GM10847 (cell line): Measurements from ENCODE around the gene NHLRC2.

Experiments used
- POLR2A ChIP-seq: IDR thresholded peaks from 2 replicates; pipeline ENCODE4 v1.6.1; 2011; ENCODE audit not compliant: insufficient read length; ENCODE audit errors: extremely low read depth

The NHLRC2 gene

DNA sequence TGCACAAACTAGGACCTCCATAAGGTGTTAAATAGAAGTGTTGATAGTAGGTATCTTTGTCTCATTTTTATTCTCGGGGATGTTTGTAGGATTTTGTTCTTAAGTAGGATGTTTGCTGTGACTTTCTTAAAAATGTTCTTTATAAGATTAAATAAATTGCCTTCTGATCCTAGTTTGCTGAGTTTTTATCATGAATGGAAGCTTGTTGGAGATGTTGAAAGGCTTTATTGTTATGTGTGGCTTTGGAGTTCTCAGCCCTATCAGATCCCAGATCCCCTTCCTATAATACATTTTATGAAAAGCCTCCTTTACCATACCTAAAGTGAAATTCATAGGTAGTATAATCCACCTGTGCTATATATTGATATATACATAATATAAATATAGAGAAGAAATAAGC is 40.1 kb downstream of the NHLRC2 start:
- no peak for TF ChIP-seq POLR2A

DNA sequence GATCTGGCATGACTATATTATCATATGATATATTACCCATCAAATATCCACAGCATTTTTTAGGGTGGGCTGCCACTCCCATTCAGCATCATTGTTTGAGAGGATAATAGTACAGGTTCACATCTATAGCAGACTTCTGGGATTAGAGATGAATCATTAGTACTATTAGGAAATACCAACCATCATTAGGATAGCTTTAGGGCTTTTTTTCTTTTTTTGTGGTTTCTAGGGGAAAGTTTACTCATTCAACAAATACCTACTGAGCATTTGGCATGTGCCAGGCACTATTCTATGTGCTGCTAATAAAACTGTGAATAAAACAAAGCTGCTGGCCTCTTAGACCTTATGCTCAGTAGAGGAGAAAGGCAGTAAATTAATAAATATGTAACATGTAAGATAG is 40.6 kb downstream of the NHLRC2 start:
- no peak for TF ChIP-seq POLR2A

DNA sequence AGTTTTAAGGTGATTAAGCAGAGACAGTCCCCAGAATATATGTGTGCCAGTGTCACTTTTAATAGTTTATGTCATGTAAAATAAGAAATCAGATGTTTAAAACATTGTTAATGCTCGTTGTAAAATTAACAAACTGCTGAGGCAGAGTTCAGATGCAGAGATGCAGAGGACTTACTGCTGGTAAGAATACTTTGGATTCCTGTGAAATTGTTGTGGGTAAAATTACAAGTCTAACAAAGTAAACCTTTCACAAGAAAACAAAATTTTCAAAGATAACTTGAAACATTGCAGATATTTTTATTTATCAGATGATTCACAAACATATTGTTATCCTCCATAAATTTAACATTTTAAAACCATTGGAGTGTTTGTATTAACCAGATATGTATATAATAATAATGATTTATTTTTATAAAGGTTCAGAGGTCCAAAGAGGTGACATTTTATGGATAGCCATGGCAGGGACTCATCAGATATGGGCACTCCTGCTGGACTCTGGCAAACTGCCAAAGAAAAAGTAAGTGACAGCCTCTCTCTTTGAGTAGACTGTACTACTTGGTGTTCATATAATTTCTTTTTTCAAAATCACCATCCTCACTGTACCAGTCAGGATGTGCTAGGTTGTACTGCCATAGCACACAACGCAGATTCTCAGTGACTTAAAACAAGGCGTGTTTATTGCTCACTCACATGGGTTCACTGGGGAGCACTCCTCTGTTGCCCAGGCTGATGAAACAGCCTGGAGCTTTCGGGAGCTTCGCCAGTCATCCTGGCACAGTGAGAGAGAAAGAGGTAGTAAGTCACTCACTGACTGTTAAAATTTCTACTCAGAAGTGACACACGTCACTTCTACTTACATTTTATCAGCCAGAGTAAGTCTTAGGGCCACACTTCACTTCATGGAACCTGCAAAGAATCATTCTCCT is 43.5 kb downstream of the NHLRC2 start:
- TF ChIP-seq POLR2A, result no peak

DNA sequence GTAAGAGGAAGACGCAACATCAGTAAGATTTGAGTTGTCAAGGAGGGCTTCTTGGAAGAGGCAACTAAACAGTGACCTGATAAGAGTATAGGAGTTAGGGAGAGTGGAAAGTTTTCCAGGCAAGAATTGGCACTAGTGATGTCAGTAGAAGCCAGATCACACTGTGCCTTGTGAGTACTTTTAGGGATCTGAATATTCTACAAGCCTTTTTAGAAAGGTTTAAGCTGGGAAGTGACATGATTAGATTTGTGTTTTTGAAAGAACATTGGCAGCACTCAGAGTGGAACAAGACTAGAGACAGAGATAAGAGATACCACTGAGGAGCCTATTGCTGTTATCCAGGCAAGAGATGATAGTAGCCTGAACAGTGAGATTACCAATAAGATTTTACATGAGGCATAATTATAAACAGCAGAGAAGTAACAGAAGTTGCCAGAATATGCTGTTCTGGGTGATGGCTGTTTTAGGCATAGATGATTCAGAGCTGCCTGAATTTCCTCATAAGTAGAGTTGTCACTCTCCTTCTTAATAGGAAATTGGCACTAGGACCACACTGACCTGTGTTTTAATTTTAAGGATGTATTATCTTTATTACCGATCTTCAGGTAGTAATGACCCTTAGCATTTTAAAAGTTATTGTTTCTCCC is 45.6 kb downstream of the NHLRC2 start:
- no peak for TF ChIP-seq POLR2A

DNA sequence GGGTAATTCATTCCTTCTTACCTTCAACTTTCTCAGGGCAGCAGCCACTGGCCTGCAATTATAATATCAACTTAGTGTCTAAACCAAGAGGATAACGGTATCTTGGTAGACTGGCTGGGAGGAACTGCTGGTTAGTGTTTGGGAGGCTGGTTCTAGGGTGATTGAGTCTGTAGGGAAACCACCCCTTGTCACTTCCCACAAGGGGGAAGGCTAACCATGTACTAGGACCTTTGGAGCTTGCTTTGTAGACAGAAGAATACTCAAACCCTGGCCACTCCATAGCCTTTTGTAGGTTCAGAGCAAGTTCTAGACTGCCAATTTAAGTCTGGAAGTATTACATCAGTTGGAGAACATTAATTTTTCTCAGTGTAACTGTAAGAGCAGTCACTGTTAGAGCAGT is 51.3 kb downstream of the NHLRC2 start:
- TF ChIP-seq POLR2A, result no peak

DNA sequence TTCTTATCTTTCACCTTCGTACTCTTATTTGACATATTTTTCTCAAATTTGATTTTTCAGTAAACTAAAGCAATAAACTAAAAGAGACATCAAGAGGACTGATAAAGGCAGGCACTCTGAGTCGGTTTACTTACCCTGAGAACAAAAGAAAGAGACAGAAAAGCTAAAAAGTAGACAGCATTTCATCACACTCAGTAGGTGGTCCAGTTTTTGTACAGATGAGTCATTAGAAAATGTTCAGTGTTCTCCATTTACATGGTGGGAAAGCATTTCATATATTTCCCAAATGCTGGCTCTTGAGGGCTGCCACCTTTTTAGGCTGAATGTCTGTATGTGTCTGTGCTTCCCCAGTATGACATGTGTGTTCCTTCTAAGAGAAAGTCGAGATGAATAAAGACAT is 52.7 kb downstream of the NHLRC2 start:
- no peak for TF ChIP-seq POLR2A

DNA sequence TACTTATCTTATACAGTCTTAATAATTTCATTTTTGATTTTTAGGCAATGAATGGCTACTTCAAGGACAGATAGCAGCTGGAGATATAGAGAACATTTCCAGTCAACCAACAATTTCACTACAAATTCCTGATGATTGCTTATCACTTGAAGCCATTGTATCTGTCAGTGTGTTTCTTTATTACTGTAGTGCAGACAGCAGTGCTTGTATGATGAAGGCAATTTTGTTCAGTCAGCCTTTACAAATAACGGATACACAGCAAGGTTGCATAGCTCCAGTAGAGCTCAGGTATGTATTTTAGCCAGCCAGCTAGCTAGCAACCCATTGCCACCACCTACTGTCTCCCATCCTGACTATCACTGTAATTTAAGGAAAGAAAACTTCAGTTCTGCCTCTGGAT is 53.8 kb downstream of the NHLRC2 start:
- TF ChIP-seq POLR2A, result no peak

DNA sequence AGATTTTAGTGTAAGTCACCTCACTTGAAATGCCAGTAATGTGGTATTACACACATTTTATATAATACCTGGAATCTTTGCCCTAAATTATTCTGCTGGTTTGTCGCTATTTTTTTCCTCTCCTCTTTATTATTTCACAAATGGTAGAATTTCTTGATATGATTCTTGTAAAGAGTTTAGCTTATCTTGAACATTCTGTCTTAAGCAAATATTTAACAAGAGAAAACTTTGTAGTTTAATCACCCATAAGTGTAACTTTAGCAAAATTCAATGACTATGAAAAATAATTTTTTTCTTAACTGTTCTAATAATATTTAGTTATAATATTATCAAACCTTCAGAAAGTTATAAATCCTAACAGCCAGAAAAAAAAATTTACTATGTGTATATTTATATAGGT is 56.7 kb downstream of the NHLRC2 start:
- TF ChIP-seq POLR2A, result no peak

DNA sequence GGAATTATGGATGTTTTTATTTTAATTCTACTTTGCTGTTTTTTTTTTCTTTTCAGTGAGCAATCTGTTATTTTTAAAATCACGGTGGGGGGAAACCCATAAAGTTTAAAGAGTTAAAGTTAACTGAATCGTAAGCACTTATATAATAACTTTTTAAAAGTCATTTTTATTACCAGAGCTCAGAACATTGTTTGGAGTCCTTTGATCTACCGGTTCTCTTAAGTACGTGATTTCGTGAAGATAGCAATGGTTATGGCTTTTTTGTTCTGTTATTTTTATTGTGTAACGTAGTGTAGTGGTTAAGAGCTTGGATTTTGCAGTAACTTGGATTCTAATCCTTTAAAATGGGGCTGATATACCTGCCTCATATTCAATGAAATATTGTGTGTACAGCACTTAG is 57.4 kb downstream of the NHLRC2 start:
- no peak for TF ChIP-seq POLR2A

DNA sequence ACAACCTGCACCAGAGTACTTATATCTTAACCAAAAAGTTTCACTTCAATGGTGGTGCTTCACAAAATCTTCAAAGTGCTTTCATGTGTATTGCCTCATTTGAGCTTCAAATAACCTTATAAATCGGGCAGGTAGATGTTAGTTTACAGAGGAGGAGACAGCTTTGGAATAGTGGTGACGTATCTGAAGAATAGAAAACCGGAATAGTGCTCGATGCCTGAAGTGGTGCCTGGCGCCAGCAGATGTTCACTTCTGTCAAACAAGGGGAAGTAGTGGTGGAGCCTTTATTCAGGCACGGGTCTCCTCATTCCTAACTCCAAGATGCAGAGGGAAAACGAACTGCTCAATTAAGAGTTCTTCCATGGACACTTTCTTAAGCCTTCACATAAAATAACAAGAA is 58.1 kb downstream of the NHLRC2 start:
- no peak for TF ChIP-seq POLR2A

DNA sequence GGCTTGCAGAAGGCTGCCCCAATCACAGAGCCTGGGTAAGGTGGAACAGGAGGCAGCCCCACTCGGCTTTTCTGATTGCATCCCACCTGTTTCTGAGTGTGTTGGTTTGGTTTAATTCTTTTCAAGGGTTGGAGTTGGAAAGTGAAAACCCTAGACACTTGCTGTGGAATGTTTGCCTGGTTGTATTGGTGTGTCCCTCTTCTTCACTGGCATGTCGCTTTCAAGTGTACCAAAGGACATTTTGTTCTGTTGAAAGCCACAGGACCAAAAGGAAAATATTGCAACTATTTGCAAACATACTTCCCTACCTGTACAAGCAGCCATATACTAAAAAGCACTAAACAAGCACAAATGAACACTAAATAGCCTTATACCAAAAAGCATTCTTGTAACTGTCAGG is 60.5 kb downstream of the NHLRC2 start:
- TF ChIP-seq POLR2A, result no peak

DNA sequence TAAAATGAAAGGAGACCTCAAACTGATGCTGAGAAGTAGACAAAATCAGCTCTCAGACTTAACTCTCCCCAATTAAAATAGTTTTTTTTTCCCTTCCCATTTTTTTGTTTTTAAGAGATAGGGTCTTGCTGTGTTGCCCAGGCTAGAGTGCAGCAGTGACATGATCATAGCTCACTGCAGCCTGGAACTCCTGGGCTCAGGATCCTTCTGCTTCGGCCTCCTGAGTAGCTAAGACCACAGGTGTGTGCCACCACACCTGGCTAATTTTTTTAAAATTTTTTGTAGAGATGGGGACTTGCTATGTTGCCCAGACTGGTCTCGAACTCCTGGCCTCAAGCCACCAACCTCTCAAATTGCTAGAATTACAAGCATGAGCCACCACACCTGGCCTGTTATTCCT is 61.1 kb downstream of the NHLRC2 start:
- TF ChIP-seq POLR2A, result no peak

DNA sequence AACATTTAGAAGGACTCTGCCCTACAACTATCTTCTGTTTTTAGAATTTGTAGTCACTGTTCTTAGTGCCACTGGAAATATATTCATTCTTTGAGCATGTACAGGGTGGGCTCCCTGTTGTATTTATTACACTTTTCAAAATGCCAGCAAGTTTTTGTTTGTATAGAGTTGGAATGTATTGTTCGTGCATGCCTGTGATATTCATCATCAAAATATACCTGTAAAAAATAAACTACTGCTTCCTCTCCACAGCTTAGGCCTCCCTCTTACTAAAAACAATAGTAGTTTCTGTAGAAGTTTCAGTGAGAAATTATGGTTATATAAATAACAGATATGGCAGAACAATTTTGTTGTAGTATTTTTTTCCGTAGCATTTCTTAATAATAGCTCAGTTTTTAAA is 61.6 kb downstream of the NHLRC2 start:
- no peak for TF ChIP-seq POLR2A

DNA sequence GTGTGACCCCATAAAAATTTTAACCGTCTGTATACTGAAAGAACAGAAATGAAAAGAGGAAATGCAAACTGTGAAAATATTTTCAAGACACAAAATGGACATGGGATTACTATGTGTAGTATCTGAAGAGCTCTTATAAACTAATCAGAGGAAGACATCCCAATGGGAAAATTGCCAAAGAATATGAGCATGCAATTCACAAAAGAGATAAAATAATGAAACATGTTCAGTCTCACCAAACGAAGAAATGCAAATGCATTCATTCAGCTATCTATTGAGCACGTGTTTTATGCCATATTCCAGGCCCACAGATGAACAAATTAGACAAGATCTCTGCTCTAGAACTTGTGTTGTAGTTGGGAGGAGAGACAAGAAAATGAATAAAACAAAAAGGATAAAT is 63.2 kb downstream of the NHLRC2 start:
- no peak for TF ChIP-seq POLR2A

DNA sequence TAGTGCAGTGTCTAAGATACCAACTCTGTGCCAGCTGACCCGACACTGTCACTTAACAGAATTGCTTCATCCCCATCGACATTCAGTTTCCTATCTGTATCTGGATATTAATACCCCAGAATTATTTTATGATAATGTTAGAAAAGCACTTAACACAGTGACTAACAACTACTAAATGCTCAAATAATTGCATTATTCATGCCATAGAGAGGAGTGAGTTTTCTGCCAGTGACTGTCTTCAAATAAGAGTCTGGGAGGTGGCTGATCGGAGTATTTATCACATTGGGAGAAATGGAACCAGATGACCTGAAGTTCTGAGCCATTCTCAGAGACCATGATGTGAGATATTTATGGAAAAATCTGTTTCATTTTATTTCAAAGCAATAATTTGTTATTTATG is 65.7 kb downstream of the NHLRC2 start:
- no peak for TF ChIP-seq POLR2A

DNA sequence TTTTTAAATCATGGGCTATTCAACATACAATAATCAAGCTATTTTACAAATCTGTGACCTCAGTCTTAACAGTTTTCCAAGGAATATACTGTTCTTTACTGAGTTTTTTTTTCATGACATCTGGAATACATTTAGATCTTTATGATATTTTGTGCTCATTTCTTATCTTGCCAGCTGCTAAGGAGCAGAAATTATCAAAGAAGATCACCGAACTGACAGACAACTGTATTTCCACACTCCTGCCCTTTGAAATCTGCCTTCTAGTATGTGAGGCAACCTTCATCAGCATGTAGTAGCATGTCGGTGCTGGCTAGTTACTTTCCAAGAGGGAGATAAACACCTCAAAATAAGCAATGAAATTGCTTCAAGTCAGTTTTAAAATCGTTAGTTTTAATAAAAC is 66.4 kb downstream of the NHLRC2 start:
- no peak for TF ChIP-seq POLR2A
